Measurements from ENCODE around the gene SPTSSA.

The SPTSSA gene

GRCh38 chr14:34461334-34462131 lies 507 bp downstream of the SPTSSA start:
- Histone ChIP-seq H3K4me2 (ENCODE audit: low read depth, low read length, poor library complexity, severe bottlenecking) (peak overlapping the region; percentile 71), H3K27me3 (ENCODE audit: low read length) (no peaks in the 10 kb centered on the region), H3K9me3 (ENCODE audit: insufficient read depth, low read length) (no peaks in the 10 kb centered on the region), H3K9me2 (replicated peaks; ENCODE audit: insufficient read depth, low read length) (no peaks in the 10 kb centered on the region), H3K79me2 (ENCODE audit: insufficient read depth, low read length) (peaks cover 44% of the 10 kb centered on the region), H3F3A (ENCODE audit: insufficient read depth) (peaks cover 5% of the 10 kb centered on the region; the same call in 1 of the 2 replicates), H3K4me3 (ENCODE audit: insufficient read depth, low read length, poor library complexity, severe bottlenecking) (peak overlapping the region; percentile 85), H2AFZ (ENCODE audit: low read depth, low read length, severe bottlenecking) (no peak overlapping the region), H3K36me3 (ENCODE audit: low read length) (no peaks in the 10 kb centered on the region), H3K9ac (ENCODE audit: low read length) (peak overlapping the region; percentile 70), H3K27ac (ENCODE audit: low read depth, low read length) (peak overlapping the region; percentile 37; the same call in 1 of the 2 replicates), H4K20me1 (ENCODE audit: low read depth, low read length) (peaks cover 13% of the 10 kb centered on the region)
- TF ChIP-seq CTCF (IDR thresholded peaks at IDR 0.05; ENCODE audit: insufficient read depth, low read length, poor library complexity, severe bottlenecking) (no peak), EZH2phosphoT487 (conservative IDR thresholded peaks at IDR 0.05; ENCODE audit: low read length) (no peak)

DNA sequence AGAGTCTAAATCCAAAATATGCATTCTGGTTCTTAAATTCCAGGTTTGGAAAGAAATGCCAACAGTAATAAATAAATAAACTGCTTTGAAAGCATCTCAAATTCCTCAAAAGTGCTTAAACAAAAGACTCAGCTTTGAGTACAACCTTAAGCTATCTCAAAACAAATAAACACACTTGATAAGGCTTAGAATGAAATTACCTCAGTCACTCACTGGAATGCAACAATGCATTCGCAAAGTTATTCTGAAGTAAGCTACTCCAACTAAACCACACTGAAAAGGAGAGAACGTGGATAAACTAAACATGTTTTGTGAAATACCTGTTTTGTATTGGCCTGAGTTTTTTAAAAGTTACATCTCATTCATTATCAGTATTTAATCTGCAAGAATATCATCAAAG lies 1.2 kb downstream of the SPTSSA start:
- H4K20me1 ChIP-seq (ENCODE audit: low read depth, low read length): peaks cover 13% of the 10 kb centered on the region
- no peak overlapping the region for H3K27ac ChIP-seq (ENCODE audit: low read depth, low read length)
- no peak overlapping the region for H2AFZ ChIP-seq (ENCODE audit: low read depth, low read length, severe bottlenecking)

GRCh38 chr14:34460295-34460694 lies 1.7 kb downstream of the SPTSSA start:
- Histone ChIP-seq H3K4me2 (ENCODE audit: low read depth, low read length, poor library complexity, severe bottlenecking) (peak overlapping the region; percentile 71), H4K20me1 (ENCODE audit: low read depth, low read length) (peaks cover 13% of the 10 kb centered on the region), H3K9ac (ENCODE audit: low read length) (peak overlapping the region; percentile 70), H3F3A (ENCODE audit: insufficient read depth) (peaks cover 5% of the 10 kb centered on the region; the same call in 1 of the 2 replicates), H3K79me2 (ENCODE audit: insufficient read depth, low read length) (peaks cover 44% of the 10 kb centered on the region), H3K9me2 (replicated peaks; ENCODE audit: insufficient read depth, low read length) (no peaks in the 10 kb centered on the region), H2AFZ (ENCODE audit: low read depth, low read length, severe bottlenecking) (no peak overlapping the region), H3K27ac (ENCODE audit: low read depth, low read length) (no peak overlapping the region), H3K27me3 (ENCODE audit: low read length) (no peaks in the 10 kb centered on the region), H3K36me3 (ENCODE audit: low read length) (no peaks in the 10 kb centered on the region), H3K9me3 (ENCODE audit: insufficient read depth, low read length) (no peaks in the 10 kb centered on the region), H3K4me3 (ENCODE audit: insufficient read depth, low read length, poor library complexity, severe bottlenecking) (peak overlapping the region; percentile 85)
- TF ChIP-seq CTCF (IDR thresholded peaks at IDR 0.05; ENCODE audit: insufficient read depth, low read length, poor library complexity, severe bottlenecking) (no peak), EZH2phosphoT487 (conservative IDR thresholded peaks at IDR 0.05; ENCODE audit: low read length) (no peak)

More for the DNA sequence above, 1.2 kb downstream of the SPTSSA start:
- Histone ChIP-seq H3K27me3 (ENCODE audit: low read length) (no peaks in the 10 kb centered on the region), H3K36me3 (ENCODE audit: low read length) (no peaks in the 10 kb centered on the region), H3F3A (ENCODE audit: insufficient read depth) (peaks cover 5% of the 10 kb centered on the region; the same call in 1 of the 2 replicates), H3K9me2 (replicated peaks; ENCODE audit: insufficient read depth, low read length) (no peaks in the 10 kb centered on the region), H3K4me3 (ENCODE audit: insufficient read depth, low read length, poor library complexity, severe bottlenecking) (peak overlapping the region; percentile 85), H3K79me2 (ENCODE audit: insufficient read depth, low read length) (peaks cover 44% of the 10 kb centered on the region), H3K9me3 (ENCODE audit: insufficient read depth, low read length) (no peaks in the 10 kb centered on the region), H3K9ac (ENCODE audit: low read length) (peak overlapping the region; percentile 70), H3K4me2 (ENCODE audit: low read depth, low read length, poor library complexity, severe bottlenecking) (peak overlapping the region; percentile 71)
- TF ChIP-seq CTCF (IDR thresholded peaks at IDR 0.05; ENCODE audit: insufficient read depth, low read length, poor library complexity, severe bottlenecking) (no peak), EZH2phosphoT487 (conservative IDR thresholded peaks at IDR 0.05; ENCODE audit: low read length) (no peak)
